HCT116 (cell line): ENCODE results near the gene CALN1. TPM values are rescaled to one million over a fixed set of nuclear protein-coding genes. Genes with fewer than 3 reads are reported as not detected.

ENCODE experiments used
- ATAC-seq: fragments of 200-7000 bp; cut with Tn5 transposase; 2 replicates; pipeline ENCODE4 v1.9.1; 2020; ENCODE audit warnings: mild to moderate bottlenecking, moderate library complexity
- BruUV-seq: library from RNA; stranded (reverse); fragments of 400-500 nt; replicated peaks from 2 replicates; lab custom pipeline; 2021; lab: Mats Ljungman, UMichigan
- CTCF ChIA-PET: fragments of 300-600 bp; sonication (Branson Sonifier 250); formaldehyde crosslinking; loops from one replicate; lab custom pipeline; 2021; ENCODE audit warnings: antibody characterized with exemption; lab: Charles Lee
- POLR2A ChIA-PET: fragments of 300-600, 350-600 bp; sonication (Branson Sonifier 250); formaldehyde crosslinking; loops from one replicate; lab custom pipeline; 2021; ENCODE audit warnings: antibody characterized with exemption; lab: Charles Lee
- RAD21 ChIA-PET, 2 experiments: fragments of 300-600 bp; sonication (Branson Sonifier 250); formaldehyde crosslinking; loops; one replicate each; lab custom pipeline; 2023; ENCODE audit warnings: low total read pairs in 2 of 2; ENCODE audit not compliant: uncharacterized antibody in 2 of 2, unreplicated experiment in 2 of 2, low non-redundant PET in 1 of 2; lab: Charles Lee
- DNase-seq: peaks from one replicate; pipeline ENCODE4 v3.0.0-alpha.2; 2010; ENCODE audit warnings: low read depth, low spot score
- H2AFZ ChIP-seq: fragments of 200-600 bp; shearing (Covaris generic), sonication (generic); 2 replicates; pipeline ENCODE4 v1.6.1; 2017; ENCODE audit warnings: low read depth, mixed run types, mixed read lengths, antibody characterized with exemption, low read length; ENCODE audit not compliant: poor library complexity, severe bottlenecking
- H3K27ac ChIP-seq: 2 replicates; pipeline ENCODE4 v1.5.1; 2012; ENCODE audit warnings: low read depth, low read length
- H3K27me3 ChIP-seq: fragments of 200-600 bp; sonication (generic); 2 replicates; pipeline ENCODE4 v1.6.1; 2016; ENCODE audit warnings: mixed run types, low read length, mixed read lengths; ENCODE audit not compliant: insufficient read depth
- H3K36me3 ChIP-seq, 2 experiments: fragments of 200-500 bp in 1 of 2; fragments of 200-600 bp in 1 of 2; sonication (Bioruptor generic) in 1 of 2; sonication (generic) in 1 of 2; 2 replicates each; pipeline versions ENCODE4 v1.5.1 to v1.6.1; 2014 to 2016; ENCODE audit warnings: low read length in 2 of 2, inconsistent platforms in 1 of 2, mixed read lengths in 1 of 2, mixed run types in 1 of 2; ENCODE audit not compliant: insufficient read depth in 2 of 2, control insufficient read depth in 1 of 2
- H3K4me1 ChIP-seq, 2 experiments: fragments of 200-600 bp in 1 of 2; sonication (generic) in 1 of 2; 2 replicates each; pipeline versions ENCODE4 v1.5.1 to v1.6.1; 2012 to 2017; ENCODE audit warnings: low read length in 2 of 2, inconsistent platforms in 1 of 2, mild to moderate bottlenecking in 1 of 2, mixed read lengths in 1 of 2, mixed run types in 1 of 2, moderate library complexity in 1 of 2; ENCODE audit not compliant: insufficient read depth in 2 of 2, control insufficient read depth in 1 of 2
- H3K4me2 ChIP-seq: fragments of 200-600 bp; sonication (generic); 2 replicates; pipeline ENCODE4 v1.6.1; 2017; ENCODE audit warnings: mixed run types, low read length, mixed read lengths
- H3K4me3 ChIP-seq, 2 experiments: fragments of 200-600 bp in 1 of 2; sonication (generic) in 1 of 2; replicated peaks in 1 of 2; 2 replicates each; pipeline ENCODE4 v1.5.1; 2011 to 2016; ENCODE audit warnings: low read length in 2 of 2, control low read depth in 1 of 2, low read depth in 1 of 2, mild to moderate bottlenecking in 1 of 2, mixed read lengths in 1 of 2, mixed run types in 1 of 2
- H3K79me2 ChIP-seq: fragments of 200-600 bp; sonication (generic); 2 replicates; pipeline ENCODE4 v1.6.1; 2017; ENCODE audit warnings: mild to moderate bottlenecking, mixed run types, low read length, moderate library complexity, mixed read lengths; ENCODE audit not compliant: insufficient read depth
- H3K9ac ChIP-seq: fragments of 200-600 bp; sonication (generic); 2 replicates; pipeline ENCODE4 v1.6.1; 2016; ENCODE audit warnings: low read length, mixed read lengths
- H3K9me2 ChIP-seq: fragments of 200-600 bp; sonication (generic), shearing (Covaris generic); 2 replicates; pipeline ENCODE4 v1.6.1; 2017; ENCODE audit warnings: mixed run types, mild to moderate bottlenecking, moderate library complexity; ENCODE audit not compliant: insufficient read depth
- H3K9me3 ChIP-seq, 2 experiments: fragments of 200-500 bp in 1 of 2; fragments of 200-600 bp in 1 of 2; sonication (Bioruptor generic) in 1 of 2; sonication (generic) in 1 of 2; 2 replicates each; pipeline ENCODE4 v1.6.1; 2014 to 2017; ENCODE audit warnings: low read length in 2 of 2, mixed read lengths in 2 of 2, inconsistent platforms in 1 of 2, low read depth in 1 of 2, mild to moderate bottlenecking in 1 of 2, mixed run types in 1 of 2, moderate library complexity in 1 of 2; ENCODE audit not compliant: control insufficient read depth in 1 of 2, insufficient read depth in 1 of 2
- H4K20me1 ChIP-seq: fragments of 200-600 bp; sonication (generic), shearing (Covaris generic); 2 replicates; pipeline ENCODE4 v1.6.1; 2017; ENCODE audit warnings: mixed run types, mild to moderate bottlenecking, moderate library complexity; ENCODE audit not compliant: insufficient read depth
- CBX3 ChIP-seq: IDR thresholded peaks from 2 replicates; pipeline ENCODE4 v1.6.1; 2012; ENCODE audit warnings: low read depth
- EGR1 ChIP-seq: IDR thresholded peaks from 2 replicates; pipeline ENCODE4 v1.6.1; 2012; ENCODE audit warnings: low read depth
- ELF1 ChIP-seq: IDR thresholded peaks from 2 replicates; pipeline ENCODE4 v1.6.1; 2012; ENCODE audit warnings: low read depth, borderline replicate concordance
- EZH2 ChIP-seq: fragments of 200-600 bp; sonication (generic); IDR thresholded peaks from 2 replicates; pipeline ENCODE4 v1.6.1; 2017; ENCODE audit warnings: antibody characterized with exemption, mixed run types
- EZH2phosphoT487 ChIP-seq: fragments of 200-600 bp; IDR thresholded peaks from 2 replicates; pipeline ENCODE4 v1.6.1; 2018; ENCODE audit warnings: antibody characterized with exemption, borderline replicate concordance
- FOSL1 ChIP-seq: IDR thresholded peaks from 2 replicates; pipeline ENCODE4 v1.6.1; 2012; ENCODE audit warnings: low read depth
- JUND ChIP-seq: IDR thresholded peaks from 2 replicates; pipeline ENCODE4 v1.6.1; 2012
- POLR2A ChIP-seq: IDR thresholded peaks from 2 replicates; pipeline ENCODE4 v1.7.0; 2011; ENCODE audit warnings: borderline replicate concordance; ENCODE audit not compliant: insufficient read depth, insufficient read length; ENCODE audit errors: extremely low read depth
- POLR2AphosphoS5 ChIP-seq: IDR thresholded peaks from 2 replicates; pipeline ENCODE4 v1.6.1; 2011; ENCODE audit warnings: mild to moderate bottlenecking, low read depth, low read length, moderate library complexity
- SIN3A ChIP-seq: IDR thresholded peaks from 2 replicates; pipeline ENCODE4 v1.6.1; 2012; ENCODE audit warnings: low read depth
- SP1 ChIP-seq: IDR thresholded peaks from 2 replicates; pipeline ENCODE4 v1.6.1; 2012; ENCODE audit warnings: low read depth
- TCF7L2 ChIP-seq: IDR thresholded peaks from 2 replicates; pipeline ENCODE4 v1.7.0; 2011; ENCODE audit warnings: borderline replicate concordance, inconsistent platforms; ENCODE audit not compliant: insufficient read depth, insufficient read length; ENCODE audit errors: extremely low read depth
- YY1 ChIP-seq: IDR thresholded peaks from 2 replicates; pipeline ENCODE4 v1.6.1; 2011; ENCODE audit warnings: low read length, low read depth, moderate library complexity, mild to moderate bottlenecking; ENCODE audit not compliant: insufficient replicate concordance; ENCODE audit errors: extremely low read depth
- ZFX ChIP-seq: fragments of 450-650 bp; IDR thresholded peaks from 2 replicates; pipeline ENCODE4 v1.6.1; 2017
- ZNF274 ChIP-seq: fragments of 200-500 bp; sonication (Bioruptor generic); IDR thresholded peaks from 2 replicates; pipeline ENCODE4 v1.6.1; 2014; ENCODE audit warnings: mild to moderate bottlenecking, low read depth, low read length, inconsistent platforms
- intact Hi-C: fragments of 100-400 bp; cut with micrococcal nuclease; formaldehyde crosslinking; loops from 2 replicates; pipeline ENCODE4 v1.10.0; 2022
- total RNA-seq: library from RNA; stranded (reverse); gene quantifications from one replicate; pipeline ENCODE4 v1.2.1, GENCODE V29; 2021; ENCODE audit not compliant: unreplicated experiment
- TF ChIP-seq, protein P1 (sequence below): IDR thresholded peaks from 2 replicates; pipeline ENCODE4 v1.6.1; 2011; ENCODE audit warnings: mild to moderate bottlenecking, low read length, moderate library complexity; ENCODE audit not compliant: insufficient replicate concordance; ENCODE audit errors: extremely low read depth
- TF ChIP-seq, protein P2 (sequence below), 3 experiments: fragments of 200-600 bp in 1 of 3; sonication (generic) in 1 of 3; IDR thresholded peaks in 2 of 3; conservative IDR thresholded peaks in 1 of 3; 2 replicates each; pipeline ENCODE4 v1.5.1; 2012 to 2017; ENCODE audit warnings: low read depth in 2 of 3, low read length in 2 of 3, antibody characterized with exemption in 1 of 3, borderline replicate concordance in 1 of 3, control low read depth in 1 of 3, mild to moderate bottlenecking in 1 of 3, mixed read lengths in 1 of 3, mixed run types in 1 of 3, moderate library complexity in 1 of 3; ENCODE audit not compliant: insufficient read depth in 1 of 3

Gene CALN1
- total RNA-seq, 1 experiment from 2014 or later = 0.17 TPM

- TF ChIP-seq EZH2phosphoT487 = no peak
- no peak for TF ChIP-seq ZFX
Observed at GRCh38 chr7:72405418-72405817, 6.7 kb downstream of the CALN1 start (continued).

- TF ChIP-seq EZH2 (no peak), ZNF274 (no peak), JUND (no peak), POLR2A (no peak), FOSL1 (no peak), EGR1 (no peak), SP1 (no peak), CBX3 (no peak), SIN3A (no peak), ZFX (no peak), TCF7L2 (no peak), YY1 (no peak), POLR2AphosphoS5 (no peak), ELF1 (no peak)
- TF ChIP-seq, protein P1, sequence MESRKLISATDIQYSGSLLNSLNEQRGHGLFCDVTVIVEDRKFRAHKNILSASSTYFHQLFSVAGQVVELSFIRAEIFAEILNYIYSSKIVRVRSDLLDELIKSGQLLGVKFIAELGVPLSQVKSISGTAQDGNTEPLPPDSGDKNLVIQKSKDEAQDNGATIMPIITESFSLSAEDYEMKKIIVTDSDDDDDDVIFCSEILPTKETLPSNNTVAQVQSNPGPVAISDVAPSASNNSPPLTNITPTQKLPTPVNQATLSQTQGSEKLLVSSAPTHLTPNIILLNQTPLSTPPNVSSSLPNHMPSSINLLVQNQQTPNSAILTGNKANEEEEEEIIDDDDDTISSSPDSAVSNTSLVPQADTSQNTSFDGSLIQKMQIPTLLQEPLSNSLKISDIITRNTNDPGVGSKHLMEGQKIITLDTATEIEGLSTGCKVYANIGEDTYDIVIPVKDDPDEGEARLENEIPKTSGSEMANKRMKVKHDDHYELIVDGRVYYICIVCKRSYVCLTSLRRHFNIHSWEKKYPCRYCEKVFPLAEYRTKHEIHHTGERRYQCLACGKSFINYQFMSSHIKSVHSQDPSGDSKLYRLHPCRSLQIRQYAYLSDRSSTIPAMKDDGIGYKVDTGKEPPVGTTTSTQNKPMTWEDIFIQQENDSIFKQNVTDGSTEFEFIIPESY = no peak
- TF ChIP-seq, protein P2, sequence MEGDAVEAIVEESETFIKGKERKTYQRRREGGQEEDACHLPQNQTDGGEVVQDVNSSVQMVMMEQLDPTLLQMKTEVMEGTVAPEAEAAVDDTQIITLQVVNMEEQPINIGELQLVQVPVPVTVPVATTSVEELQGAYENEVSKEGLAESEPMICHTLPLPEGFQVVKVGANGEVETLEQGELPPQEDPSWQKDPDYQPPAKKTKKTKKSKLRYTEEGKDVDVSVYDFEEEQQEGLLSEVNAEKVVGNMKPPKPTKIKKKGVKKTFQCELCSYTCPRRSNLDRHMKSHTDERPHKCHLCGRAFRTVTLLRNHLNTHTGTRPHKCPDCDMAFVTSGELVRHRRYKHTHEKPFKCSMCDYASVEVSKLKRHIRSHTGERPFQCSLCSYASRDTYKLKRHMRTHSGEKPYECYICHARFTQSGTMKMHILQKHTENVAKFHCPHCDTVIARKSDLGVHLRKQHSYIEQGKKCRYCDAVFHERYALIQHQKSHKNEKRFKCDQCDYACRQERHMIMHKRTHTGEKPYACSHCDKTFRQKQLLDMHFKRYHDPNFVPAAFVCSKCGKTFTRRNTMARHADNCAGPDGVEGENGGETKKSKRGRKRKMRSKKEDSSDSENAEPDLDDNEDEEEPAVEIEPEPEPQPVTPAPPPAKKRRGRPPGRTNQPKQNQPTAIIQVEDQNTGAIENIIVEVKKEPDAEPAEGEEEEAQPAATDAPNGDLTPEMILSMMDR (IDR thresholded peaks at IDR 0.05 in 2 of 3, conservative IDR thresholded peaks at IDR 0.05 in 1 of 3; ENCODE audit: borderline replicate concordance in 1 of 3, insufficient read depth in 1 of 3, low read depth in 2 of 3, low read length in 2 of 3) = no peak
- RAD21 ChIA-PET = no interaction called here
- CTCF ChIA-PET = no interaction called here
- H3K4me2 ChIP-seq = no peak overlapping the region
- H2AFZ ChIP-seq = no peak overlapping the region
- H3K36me3 ChIP-seq = no peaks in the 10 kb centered on the region
- no peak for ATAC-seq
- H3K27me3 ChIP-seq = peaks cover 9% of the 10 kb centered on the region; the same call in 1 of the 2 replicates
- POLR2A ChIA-PET = no interaction called here
- H3K27ac ChIP-seq = no peak overlapping the region
- no peak overlapping the region for H3K9ac ChIP-seq
- no peaks in the 10 kb centered on the region for H3K9me2 ChIP-seq
- no peak overlapping the region for H3K4me3 ChIP-seq
- H3K4me1 ChIP-seq = no peaks in the 10 kb centered on the region
- no peaks in the 10 kb centered on the region for H4K20me1 ChIP-seq
- H3K79me2 ChIP-seq = no peaks in the 10 kb centered on the region
- intact Hi-C loops = no loop called here
- no peak for DNase-seq
- no peaks in the 10 kb centered on the region for H3K9me3 ChIP-seq
- BruUV-seq = no TSS peak
Observed at GRCh38 chr7:72404743-72405142, 7.4 kb downstream of the CALN1 start.
